HepG2 (cell line): ENCODE measurements around the gene HYAL2. TPM values are rescaled to one million over a fixed set of nuclear protein-coding genes. Genes with fewer than 3 reads are reported as not detected.

Source experiments
- CREM ChIP-seq, 2 experiments: sonication (generic) in 1 of 2; formaldehyde crosslinking in 1 of 2; IDR thresholded peaks; 2 replicates each; pipeline versions ENCODE4 v1.4.0 to v1.6.1; 2016 to 2020; ENCODE audit warnings: antibody characterized with exemption in 1 of 2, mild to moderate bottlenecking in 1 of 2, missing genetic modification reagents in 1 of 2
- ELF1 ChIP-seq: sonication (generic); formaldehyde crosslinking; IDR thresholded peaks from 2 replicates; pipeline ENCODE4 v1.4.0; 2020; ENCODE audit warnings: missing genetic modification reagents
- ETV5 ChIP-seq: IDR thresholded peaks from 2 replicates; pipeline ENCODE4 v1.6.1; 2018; ENCODE audit warnings: missing biosample characterization, missing genetic modification reagents, inconsistent platforms, borderline replicate concordance
- EZH2 ChIP-seq: conservative IDR thresholded peaks from 2 replicates; pipeline ENCODE4 v1.6.1; 2012; ENCODE audit warnings: mild to moderate bottlenecking, low read depth, low read length, moderate library complexity
- FUBP1 ChIP-seq: sonication (generic); formaldehyde crosslinking; IDR thresholded peaks from 2 replicates; pipeline ENCODE4 v1.5.1; 2020; ENCODE audit warnings: missing genetic modification reagents, mild to moderate bottlenecking, borderline replicate concordance
- GABPB1 ChIP-seq: IDR thresholded peaks from 2 replicates; pipeline ENCODE4 v1.6.1; 2016; ENCODE audit warnings: mild to moderate bottlenecking, missing genetic modification reagents, moderate library complexity, missing compliant biosample characterization
- GMEB2 ChIP-seq: IDR thresholded peaks from 2 replicates; pipeline ENCODE4 v1.6.1; 2016; ENCODE audit warnings: missing biosample characterization, missing genetic modification reagents, low read depth
- GTF2F1 ChIP-seq: fragments of 150-350 bp; IDR thresholded peaks from 2 replicates; pipeline ENCODE4 v1.6.1; 2014; ENCODE audit warnings: low read length
- NR0B2 ChIP-seq: sonication (generic); formaldehyde crosslinking; IDR thresholded peaks from 2 replicates; pipeline ENCODE4 v1.4.0; 2020; ENCODE audit warnings: mild to moderate bottlenecking, missing genetic modification reagents
- SYNCRIP ChIP-seq: fragments of 200-400 bp; formaldehyde crosslinking; IDR thresholded peaks from 2 replicates; pipeline ENCODE4 v1.6.1; 2018; ENCODE audit warnings: mild to moderate bottlenecking, low read depth, low read length; ENCODE audit not compliant: insufficient read depth
- TCF12 ChIP-seq, 2 experiments: fragments of 450-650 bp in 1 of 2; sonication (generic) in 1 of 2; formaldehyde crosslinking in 1 of 2; IDR thresholded peaks; 2 replicates each; pipeline versions ENCODE4 v1.6.1 to v1.8.0; 2017 to 2022; ENCODE audit warnings: antibody characterized with exemption in 1 of 2, mild to moderate bottlenecking in 1 of 2, missing genetic modification reagents in 1 of 2, moderate library complexity in 1 of 2
- TFE3 ChIP-seq: IDR thresholded peaks from 2 replicates; pipeline ENCODE4 v1.6.1; 2016
- ZC3H13 ChIP-seq: sonication (generic); formaldehyde crosslinking; IDR thresholded peaks from 2 replicates; pipeline ENCODE4 v1.8.1; 2023; ENCODE audit warnings: mild to moderate bottlenecking, missing genetic modification reagents, moderate library complexity
- ZFY ChIP-seq: sonication (generic); formaldehyde crosslinking; IDR thresholded peaks from 2 replicates; pipeline ENCODE4 v1.4.0; 2020; ENCODE audit warnings: missing genetic modification reagents
- ZMAT3 ChIP-seq: sonication (generic); formaldehyde crosslinking; conservative IDR thresholded peaks from 2 replicates; pipeline ENCODE4 v1.7.0; 2021; ENCODE audit warnings: missing genetic modification reagents
- ZNF10 ChIP-seq: sonication (generic); formaldehyde crosslinking; IDR thresholded peaks from 2 replicates; pipeline ENCODE4 v1.4.0; 2020; ENCODE audit warnings: mild to moderate bottlenecking, low read depth, missing genetic modification reagents, borderline replicate concordance
- ZNF180 ChIP-seq: sonication (generic); formaldehyde crosslinking; IDR thresholded peaks from 2 replicates; pipeline ENCODE4 v1.4.0; 2020; ENCODE audit warnings: low read depth, missing genetic modification reagents, borderline replicate concordance
- ZNF235 ChIP-seq: sonication (generic); formaldehyde crosslinking; IDR thresholded peaks from 2 replicates; pipeline ENCODE4 v1.8.1; 2023; ENCODE audit warnings: mild to moderate bottlenecking, missing genetic modification reagents, borderline replicate concordance
- ZNF253 ChIP-seq: sonication (generic); formaldehyde crosslinking; IDR thresholded peaks from 2 replicates; pipeline ENCODE4 v1.8.0; 2022; ENCODE audit warnings: mild to moderate bottlenecking, missing genetic modification reagents, borderline replicate concordance
- ZNF329 ChIP-seq: sonication (generic); formaldehyde crosslinking; IDR thresholded peaks from 2 replicates; pipeline ENCODE4 v1.9.0; 2021; ENCODE audit warnings: low read depth, mild to moderate bottlenecking, missing genetic modification reagents
- ZNF580 ChIP-seq: IDR thresholded peaks from 2 replicates; pipeline ENCODE4 v1.6.1; 2016; ENCODE audit warnings: low read depth, borderline replicate concordance
- ZSCAN21 ChIP-seq: sonication (generic); formaldehyde crosslinking; IDR thresholded peaks from 2 replicates; pipeline ENCODE4 v1.8.0; 2022; ENCODE audit warnings: mild to moderate bottlenecking, missing genetic modification reagents, moderate library complexity, borderline replicate concordance
- polyA plus RNA-seq, 8 experiments: library from polyadenylated mRNA; depleted of rRNA in 3 of 8; stranded (reverse) in 7 of 8; unstranded in 1 of 8; fragments of >200 nt; fragmentation: Illumina TruSeq in 4 of 8; extraction: Trizol in 4 of 8; gene quantifications; 2 replicates each; pipeline versions ENCODE4 v1.2.1 to v1.2.3, GENCODE V29; 2011 to 2016; ENCODE audit warnings: low read depth in 4 of 8, missing spikeins in 1 of 8, mixed read lengths in 1 of 8; ENCODE audit not compliant: insufficient read depth in 1 of 8
- total RNA-seq, 5 experiments: library from RNA; depleted of rRNA; stranded (reverse); fragments of >200 nt; fragmentation: Illumina TruSeq; extraction: Trizol; gene quantifications; 2 replicates each; pipeline ENCODE4 v1.2.3, GENCODE V29; 2016; ENCODE audit warnings: low read depth in 1 of 5

HYAL2 gene
- total and polyA plus RNA-seq, 2 of the 13 experiments (the other 11 are each of a cell fraction or from before 2014, with no cell fraction given), result 76.2 to 102 TPM

- TF ChIP-seq ZSCAN21 (CRISPR knock-in tag), result peak; percentile 77; the same call in 1 of the 2 replicates
- no peak for TF ChIP-seq SYNCRIP
- 0 out of 2 replicates have a peak, but pooled peaks have one; percentile 63 for TF ChIP-seq ZMAT3
- TF ChIP-seq GABPB1, result peak; percentile 98
- TF ChIP-seq GTF2F1, result no peak
- TF ChIP-seq ZNF580, result 0 out of 2 replicates have a peak, but pooled peaks have one; percentile 62
- no peak for TF ChIP-seq TFE3 (CRISPR knock-in tag)
- TF ChIP-seq ZNF329 (CRISPR knock-in tag), result peak; percentile 75; the same call in 1 of the 2 replicates
- TF ChIP-seq TCF12 (IDR thresholded peaks at IDR 0.05), result no peak
- no peak for TF ChIP-seq TCF12 (CRISPR knock-in tag; IDR thresholded peaks at IDR 0.05)
- 0 out of 2 replicates have a peak, but pooled peaks have one; percentile 18 for TF ChIP-seq ZNF253 (CRISPR knock-in tag)
- TF ChIP-seq ETV5 (CRISPR knock-in tag), result peak; percentile 41; the same call in 1 of the 2 replicates
- no peak; the same call in 1 of the 2 replicates for TF ChIP-seq ZNF235 (CRISPR knock-in tag)
- TF ChIP-seq EZH2, result no peak
- no peak for TF ChIP-seq ZNF10 (CRISPR knock-in tag)
- TF ChIP-seq ZNF180 (CRISPR knock-in tag), result no peak
- TF ChIP-seq FUBP1, result no peak
- TF ChIP-seq NR0B2, result peak; percentile 48; the same call in 1 of the 2 replicates
- TF ChIP-seq ZC3H13 (CRISPR knock-in tag), result no peak
- peak; percentile 68 for TF ChIP-seq GMEB2
- peak; percentile 100 for TF ChIP-seq CREM (IDR thresholded peaks at IDR 0.05)
- TF ChIP-seq CREM (CRISPR knock-in tag; IDR thresholded peaks at IDR 0.05), result no peak
- peak; percentile 100 for TF ChIP-seq ZFY
- peak; percentile 98 for TF ChIP-seq ELF1
These were observed 36.6 kb upstream of the HYAL2 start, which contains the start of gene TMEM115 (continued) for GRCh38 chr3:50358911-50359759.
